Stimulated activated CD8-positive, alpha-beta memory T cell treated with anti-CD3 and anti-CD28 coated beads, Interleukin-2, amount 100 ng/mL, for 1 hour (primary cell): ENCODE data around the gene RNF123.

Source experiments
- DNase-seq, 2 donors: peaks; one replicate each; pipeline ENCODE4 v3.0.0-alpha.2; 2020; ENCODE audit warnings: low read depth in 2 of 2

RNF123 gene

DNA sequence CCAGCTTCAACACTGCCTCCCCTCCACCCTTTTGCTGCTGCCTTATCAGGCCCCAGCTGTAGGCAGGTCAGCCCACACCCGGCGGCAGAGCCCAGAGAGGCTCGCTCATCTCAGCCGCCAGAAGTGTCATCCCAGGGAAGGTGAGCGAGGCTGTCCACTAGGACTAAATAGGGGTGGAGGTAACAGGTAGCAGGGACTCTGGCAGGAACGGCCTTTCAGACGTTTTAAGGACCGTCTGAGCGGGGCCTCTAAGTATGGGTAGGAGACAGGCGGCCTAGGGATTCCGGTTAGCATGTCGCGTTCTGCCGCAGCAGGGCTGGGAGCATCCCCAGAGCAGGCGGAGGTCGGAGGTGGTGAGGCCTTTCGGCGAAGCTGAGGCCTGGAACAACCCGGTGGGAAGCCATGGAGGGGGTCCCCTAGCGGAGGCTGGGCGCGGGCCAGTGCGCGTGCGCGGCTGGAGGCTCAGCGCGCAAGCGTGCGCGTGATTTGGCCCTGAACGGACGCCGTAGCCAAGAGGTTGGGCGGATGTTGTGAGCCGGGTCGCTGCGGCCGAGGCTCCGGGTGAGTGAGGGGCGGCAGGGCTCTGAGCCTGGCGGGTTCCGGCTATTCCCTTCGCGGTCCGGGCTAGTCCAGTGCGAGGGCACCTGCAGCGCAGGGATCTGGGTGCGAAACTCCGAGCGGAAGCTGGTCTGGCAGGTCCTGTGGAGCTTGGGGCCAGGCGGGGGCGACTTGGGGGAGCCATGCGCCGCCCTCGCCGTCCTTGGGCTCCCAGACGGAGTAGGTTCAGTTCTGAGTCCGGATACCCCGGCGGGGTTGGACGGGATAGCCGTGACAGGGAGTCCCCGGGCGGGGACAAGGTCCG is at the start of gene RNF123, which contains the start of gene MST1:
Gene RNF123 (plus strand): TSS at position 512 of the 862 bp plus-strand sequence. CDS start 1,609 bp downstream, outside the sequence.
Gene MST1 (minus strand): TSS at position 429 of the 862 bp plus-strand sequence. CDS start 783 bp downstream, outside the sequence.
- DNase-seq, result peak; percentile 81 to 85

DNA sequence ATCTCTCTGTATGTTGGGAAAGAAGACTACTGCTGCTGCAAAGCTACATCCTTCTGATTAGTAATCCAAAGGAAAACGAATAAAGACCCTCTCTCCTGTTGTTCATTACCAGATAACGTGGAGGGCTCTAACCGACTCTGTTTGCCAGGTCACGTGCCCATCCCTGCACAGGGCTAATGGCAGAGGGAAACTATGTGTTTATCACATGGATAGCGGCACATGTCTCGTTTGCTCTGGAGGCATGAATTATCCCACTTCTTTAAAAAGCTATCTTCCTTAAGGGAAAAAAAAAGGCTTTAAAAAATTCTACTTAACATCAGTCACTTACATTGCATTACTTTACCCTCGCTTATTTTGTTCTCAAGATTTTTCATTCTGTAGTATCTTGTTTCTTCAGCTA is 48.1 kb upstream of the RNF123 start:
- DNase-seq, result no peak

DNA sequence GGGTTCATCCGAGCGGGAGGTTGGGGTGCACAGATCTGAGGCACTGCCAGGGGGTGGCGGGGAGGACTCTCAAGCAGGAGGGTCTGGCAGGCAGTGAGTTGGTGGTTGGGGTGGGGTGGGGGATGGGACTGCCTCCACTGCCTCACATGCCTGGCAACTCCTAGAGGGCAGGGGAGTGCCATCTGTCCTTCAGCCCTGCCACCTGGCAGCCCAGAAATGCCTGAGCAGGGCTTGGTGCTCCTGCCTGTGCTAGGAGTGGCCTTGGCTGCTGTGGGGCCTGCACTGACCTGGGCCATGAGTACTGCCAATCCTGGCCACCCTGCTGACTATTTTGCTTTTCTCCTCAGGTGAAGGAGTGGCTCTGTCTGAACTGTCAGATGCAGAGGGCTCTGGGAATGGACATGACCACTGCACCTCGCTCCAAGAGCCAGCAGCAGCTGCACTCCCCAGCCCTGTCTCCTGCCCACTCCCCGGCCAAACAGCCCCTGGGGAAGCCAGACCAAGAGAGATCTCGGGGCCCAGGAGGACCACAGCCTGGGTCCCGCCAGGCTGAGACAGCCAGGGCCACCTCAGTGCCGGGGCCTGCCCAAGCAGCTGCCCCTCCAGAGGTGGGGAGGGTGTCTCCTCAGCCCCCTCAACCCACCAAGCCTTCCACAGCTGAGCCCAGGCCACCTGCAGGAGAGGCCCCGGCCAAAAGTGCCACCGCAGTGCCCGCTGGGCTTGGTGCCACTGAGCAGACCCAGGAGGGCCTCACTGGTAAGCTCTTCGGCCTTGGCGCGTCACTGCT is 47.2 kb upstream of the RNF123 start:
- DNase-seq, result no peak

DNA sequence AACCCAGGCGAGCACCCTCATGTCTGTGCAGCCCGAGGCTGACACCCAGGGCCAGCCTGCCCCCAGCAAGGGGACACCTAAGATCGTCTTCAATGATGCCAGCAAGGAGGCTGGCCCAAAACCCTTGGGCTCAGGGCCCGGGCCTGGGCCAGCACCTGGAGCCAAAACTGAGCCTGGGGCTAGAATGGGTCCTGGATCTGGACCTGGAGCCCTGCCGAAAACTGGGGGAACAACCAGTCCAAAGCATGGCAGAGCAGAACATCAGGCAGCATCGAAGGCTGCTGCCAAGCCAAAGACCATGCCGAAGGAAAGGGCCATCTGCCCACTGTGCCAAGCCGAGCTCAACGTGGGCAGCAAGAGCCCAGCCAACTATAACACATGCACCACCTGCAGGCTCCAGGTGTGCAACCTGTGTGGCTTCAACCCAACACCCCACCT is 46.6 kb upstream of the RNF123 start:
- no peak for DNase-seq

DNA sequence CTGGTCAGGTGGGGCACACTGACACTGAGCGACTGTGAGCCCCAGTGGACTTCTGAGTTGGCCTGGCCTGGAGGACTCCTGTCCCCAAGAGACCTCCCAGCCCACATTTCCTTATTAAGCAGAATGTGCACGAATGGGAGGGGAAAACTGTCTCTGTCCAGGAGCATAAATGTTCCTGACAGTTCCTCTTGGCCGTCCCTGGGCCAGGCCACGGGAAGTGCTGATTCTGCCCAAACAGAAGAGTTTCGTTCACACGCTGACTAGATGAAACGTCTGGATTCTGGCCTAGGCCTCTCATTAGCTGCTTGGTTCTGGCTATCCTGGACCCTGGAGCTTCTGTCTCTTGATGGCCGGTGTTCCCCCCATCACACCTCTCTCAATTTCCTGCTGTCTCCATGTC is 44.7 kb upstream of the RNF123 start:
- DNase-seq, result no peak

DNA sequence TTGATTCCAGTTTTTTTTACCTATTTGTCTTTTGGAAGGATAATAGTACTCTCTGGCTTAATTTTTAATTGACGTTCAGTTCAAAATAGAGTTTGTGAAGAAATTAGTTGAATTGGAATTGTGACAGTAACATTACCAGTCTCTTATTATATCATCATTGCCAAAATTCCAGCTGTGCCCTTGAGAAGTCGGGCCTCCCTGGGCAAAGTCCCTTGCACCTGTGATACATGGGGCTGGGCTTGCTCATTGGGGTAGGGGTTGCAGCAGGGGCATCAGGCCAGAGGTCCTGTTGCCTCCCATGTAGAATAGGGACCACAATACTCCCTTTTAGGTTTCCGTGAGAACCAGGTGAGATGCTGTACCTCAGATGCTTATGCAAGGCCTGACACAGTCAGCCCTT is 43.1 kb upstream of the RNF123 start:
- no peak for DNase-seq

DNA sequence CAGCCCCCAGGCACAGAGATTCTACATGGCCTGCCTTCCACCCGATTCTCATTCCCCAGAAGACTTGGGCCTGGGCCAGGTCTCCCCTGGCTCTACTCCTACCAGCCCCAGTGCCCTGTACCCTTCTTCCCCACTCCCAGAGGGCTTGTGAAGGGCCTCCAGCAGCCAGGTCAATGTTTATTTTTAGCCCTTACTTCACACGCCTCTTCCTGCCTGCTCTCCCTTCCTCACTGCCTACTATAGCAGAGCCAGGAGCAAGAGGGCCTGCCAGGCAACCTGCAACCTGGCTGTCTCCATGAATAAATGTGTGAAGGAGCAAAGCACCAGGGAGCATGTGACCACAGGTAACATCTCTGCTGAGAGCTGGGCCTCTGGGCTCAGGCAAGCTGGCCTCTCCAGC is 41.6 kb upstream of the RNF123 start:
- DNase-seq, result no peak

DNA sequence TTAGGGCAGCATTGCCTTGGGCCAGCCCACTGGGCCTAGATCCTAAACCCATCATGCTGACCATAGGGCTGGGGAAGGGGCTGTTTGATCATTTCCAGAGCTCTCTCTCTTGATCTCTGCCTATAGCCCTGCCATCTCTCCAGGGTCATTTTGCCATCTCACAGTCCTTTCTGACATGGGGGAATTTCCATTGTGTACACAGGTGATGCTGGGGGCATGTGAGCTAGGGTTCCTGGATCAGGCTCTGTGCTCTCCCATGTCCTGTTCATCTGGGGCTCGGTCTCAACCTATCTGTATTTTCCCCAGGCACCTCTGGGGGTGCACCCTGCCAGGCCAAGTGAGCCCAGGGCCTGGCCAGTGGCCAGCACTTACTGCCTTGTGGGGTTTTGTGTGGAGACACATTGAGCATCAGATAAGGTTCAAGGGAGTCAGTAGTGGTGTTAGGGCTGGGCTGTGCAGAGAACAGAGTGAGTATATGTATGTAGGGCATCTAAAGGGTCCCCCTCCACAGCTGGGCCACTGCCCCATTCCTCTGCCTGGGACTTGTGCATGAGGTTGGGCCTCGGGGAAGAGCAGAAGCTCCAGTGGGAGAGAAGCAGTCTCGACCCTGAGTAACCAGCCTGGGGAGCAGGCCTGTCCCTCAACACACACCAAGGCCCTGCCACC is 40.9 kb upstream of the RNF123 start:
- DNase-seq, result no peak

DNA sequence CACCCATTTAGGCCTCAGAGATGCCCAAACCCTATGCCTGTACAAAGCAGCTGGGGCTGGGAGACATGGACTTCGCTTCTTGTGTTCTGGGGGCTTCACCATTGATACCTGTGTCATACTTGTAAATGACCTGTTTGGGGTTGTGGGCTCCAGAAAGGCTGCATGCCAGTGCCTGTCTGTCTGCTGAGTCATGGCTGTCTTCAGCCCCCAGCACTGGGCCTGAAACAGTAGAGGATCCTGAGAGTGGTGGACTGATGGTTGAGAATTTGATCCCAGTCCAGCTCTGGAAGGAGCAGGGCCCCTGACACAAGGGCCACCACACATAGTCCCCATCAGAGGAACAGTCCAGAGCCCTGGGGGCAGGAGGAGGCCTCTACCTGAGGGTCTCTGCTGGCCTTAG is 39.8 kb upstream of the RNF123 start:
- no peak for DNase-seq

DNA sequence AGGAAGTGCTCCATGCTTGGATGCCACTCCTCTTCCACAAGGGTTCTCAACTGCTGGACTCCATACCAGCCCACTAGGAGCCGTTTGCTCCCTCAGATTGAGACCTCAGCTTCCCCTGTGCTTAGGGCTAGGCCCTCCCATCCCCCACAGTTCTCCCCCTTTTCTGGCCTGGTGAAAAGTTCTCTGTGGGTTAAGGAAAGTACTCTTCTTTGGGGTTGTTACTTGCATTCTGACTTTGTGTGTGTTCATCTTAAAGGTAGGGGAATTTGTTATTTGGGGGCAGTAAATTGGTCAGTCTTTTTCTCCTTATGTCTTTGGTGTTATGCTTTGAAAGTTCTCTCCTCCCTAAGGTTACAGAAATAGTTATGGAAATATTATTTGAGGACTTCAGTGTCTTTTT is 39.2 kb upstream of the RNF123 start:
- no peak for DNase-seq

DNA sequence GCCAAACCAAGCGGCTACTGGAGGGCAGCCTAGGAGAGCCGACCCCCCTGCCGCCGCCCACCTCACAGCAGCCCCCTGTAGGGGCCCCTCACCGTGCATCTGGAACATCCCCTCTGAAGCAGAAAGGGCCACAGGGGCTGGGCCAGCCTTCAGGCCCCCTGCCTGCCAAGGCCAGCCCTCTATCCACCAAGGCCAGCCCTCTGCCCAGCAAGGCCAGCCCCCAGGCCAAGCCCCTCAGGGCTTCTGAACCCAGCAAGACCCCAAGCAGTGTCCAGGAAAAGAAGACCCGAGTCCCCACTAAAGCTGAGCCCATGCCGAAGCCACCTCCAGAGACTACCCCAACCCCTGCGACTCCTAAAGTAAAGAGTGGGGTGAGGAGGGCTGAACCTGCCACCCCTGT is 38.7 kb upstream of the RNF123 start:
- no peak for DNase-seq

DNA sequence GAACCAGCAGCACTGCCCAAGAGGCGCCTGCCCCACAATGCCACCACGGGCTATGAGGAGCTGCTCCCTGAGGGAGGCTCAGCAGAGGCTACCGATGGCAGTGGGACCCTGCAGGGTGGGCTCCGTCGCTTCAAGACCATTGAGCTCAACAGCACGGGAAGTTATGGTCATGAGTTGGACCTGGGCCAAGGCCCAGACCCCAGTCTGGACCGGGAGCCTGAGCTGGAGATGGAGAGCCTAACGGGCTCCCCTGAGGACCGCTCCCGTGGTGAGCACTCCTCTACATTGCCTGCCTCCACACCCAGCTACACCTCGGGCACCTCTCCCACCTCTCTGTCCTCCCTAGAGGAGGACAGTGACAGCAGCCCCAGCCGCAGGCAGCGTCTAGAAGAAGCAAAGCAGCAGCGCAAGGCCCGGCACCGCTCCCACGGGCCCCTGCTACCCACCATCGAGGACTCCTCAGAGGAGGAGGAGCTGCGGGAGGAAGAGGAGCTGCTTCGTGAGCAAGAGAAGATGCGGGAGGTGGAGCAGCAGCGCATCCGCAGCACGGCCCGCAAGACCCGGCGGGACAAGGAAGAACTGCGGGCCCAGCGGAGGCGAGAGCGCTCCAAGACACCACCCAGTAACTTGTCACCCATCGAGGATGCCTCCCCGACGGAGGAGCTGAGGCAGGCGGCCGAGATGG is 37.0 kb upstream of the RNF123 start:
- DNase-seq, result no peak

DNA sequence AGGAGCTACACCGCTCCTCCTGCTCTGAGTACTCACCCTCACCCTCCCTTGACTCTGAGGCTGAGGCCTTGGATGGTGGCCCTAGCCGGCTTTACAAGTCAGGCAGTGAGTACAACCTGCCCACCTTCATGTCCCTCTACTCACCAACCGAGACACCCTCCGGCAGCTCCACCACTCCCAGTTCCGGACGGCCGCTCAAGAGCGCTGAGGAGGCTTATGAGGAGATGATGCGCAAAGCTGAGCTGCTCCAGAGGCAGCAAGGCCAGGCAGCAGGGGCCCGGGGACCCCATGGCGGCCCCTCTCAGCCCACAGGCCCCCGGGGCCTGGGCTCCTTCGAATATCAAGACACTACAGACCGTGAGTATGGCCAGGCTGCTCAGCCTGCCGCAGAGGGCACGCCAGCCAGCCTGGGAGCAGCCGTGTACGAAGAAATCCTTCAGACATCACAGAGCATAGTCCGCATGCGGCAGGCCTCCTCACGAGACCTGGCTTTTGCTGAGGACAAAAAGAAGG is 36.4 kb upstream of the RNF123 start:
- DNase-seq, result no peak

DNA sequence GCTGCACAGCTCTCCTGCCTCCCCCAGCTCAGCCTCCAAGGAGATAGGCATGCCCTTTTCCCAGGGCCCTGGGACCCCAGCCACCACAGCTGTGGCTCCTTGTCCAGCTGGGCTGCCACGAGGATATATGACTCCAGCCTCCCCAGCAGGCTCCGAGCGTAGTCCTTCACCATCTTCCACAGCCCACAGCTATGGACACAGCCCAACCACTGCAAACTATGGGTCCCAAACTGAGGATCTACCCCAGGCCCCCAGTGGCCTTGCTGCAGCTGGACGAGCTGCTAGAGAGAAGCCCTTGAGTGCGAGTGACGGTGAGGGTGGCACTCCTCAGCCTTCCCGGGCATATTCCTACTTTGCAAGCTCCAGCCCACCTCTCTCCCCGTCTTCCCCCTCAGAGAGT is 35.7 kb upstream of the RNF123 start:
- no peak for DNase-seq

DNA sequence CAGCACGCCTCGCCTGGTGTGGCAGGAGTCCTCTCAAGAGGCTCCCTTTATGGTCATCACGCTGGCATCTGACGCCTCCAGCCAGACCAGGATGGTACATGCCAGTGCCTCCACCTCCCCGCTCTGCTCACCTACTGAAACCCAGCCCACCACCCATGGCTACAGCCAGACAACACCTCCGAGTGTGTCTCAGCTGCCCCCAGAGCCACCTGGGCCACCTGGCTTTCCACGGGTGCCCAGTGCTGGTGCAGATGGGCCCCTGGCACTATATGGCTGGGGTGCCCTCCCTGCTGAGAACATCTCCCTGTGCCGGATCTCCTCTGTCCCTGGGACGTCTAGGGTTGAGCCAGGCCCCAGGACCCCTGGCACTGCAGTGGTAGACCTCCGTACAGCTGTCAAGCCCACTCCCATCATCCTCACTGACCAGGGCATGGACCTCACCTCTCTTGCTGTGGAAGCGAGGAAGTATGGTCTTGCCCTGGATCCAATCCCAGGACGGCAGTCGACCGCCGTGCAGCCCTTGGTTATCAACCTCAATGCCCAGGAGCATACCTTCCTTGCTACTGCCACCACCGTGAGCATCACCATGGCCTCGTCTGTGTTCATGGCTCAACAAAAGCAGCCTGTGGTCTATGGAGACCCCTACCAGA is 35.1 kb upstream of the RNF123 start:
- DNase-seq, result no peak

DNA sequence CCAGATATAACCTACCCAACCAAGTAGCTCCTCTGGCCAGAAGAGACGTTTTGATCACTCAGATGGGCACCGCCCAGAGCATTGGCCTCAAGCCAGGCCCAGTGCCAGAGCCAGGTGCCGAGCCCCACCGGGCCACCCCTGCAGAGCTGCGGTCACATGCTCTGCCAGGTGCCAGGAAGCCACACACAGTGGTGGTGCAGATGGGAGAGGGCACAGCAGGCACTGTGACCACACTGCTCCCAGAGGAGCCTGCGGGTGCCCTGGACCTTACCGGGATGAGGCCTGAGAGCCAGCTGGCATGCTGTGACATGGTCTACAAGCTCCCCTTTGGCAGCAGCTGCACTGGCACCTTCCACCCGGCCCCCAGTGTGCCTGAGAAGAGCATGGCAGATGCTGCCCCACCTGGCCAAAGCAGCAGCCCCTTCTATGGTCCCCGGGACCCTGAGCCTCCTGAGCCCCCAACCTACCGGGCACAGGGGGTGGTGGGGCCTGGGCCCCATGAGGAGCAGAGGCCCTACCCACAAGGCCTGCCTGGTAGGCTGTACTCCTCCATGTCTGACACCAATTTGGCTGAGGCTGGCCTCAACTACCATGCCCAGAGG is 34.3 kb upstream of the RNF123 start:
- DNase-seq, result no peak

DNA sequence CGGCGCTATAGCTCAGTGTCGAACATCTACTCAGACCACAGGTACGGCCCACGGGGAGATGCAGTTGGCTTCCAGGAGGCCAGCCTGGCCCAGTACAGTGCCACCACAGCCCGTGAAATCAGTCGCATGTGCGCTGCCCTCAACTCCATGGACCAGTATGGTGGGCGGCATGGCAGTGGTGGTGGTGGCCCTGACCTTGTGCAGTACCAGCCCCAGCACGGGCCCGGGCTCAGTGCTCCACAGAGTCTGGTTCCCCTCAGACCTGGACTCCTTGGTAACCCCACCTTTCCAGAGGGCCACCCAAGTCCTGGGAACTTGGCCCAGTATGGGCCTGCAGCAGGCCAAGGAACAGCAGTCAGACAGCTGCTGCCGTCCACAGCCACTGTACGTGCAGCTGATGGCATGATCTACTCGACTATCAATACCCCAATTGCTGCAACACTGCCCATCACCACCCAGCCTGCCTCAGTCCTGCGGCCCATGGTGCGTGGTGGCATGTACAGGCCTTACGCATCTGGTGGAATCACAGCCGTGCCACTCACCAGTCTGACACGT is 33.5 kb upstream of the RNF123 start:
- no peak for DNase-seq

DNA sequence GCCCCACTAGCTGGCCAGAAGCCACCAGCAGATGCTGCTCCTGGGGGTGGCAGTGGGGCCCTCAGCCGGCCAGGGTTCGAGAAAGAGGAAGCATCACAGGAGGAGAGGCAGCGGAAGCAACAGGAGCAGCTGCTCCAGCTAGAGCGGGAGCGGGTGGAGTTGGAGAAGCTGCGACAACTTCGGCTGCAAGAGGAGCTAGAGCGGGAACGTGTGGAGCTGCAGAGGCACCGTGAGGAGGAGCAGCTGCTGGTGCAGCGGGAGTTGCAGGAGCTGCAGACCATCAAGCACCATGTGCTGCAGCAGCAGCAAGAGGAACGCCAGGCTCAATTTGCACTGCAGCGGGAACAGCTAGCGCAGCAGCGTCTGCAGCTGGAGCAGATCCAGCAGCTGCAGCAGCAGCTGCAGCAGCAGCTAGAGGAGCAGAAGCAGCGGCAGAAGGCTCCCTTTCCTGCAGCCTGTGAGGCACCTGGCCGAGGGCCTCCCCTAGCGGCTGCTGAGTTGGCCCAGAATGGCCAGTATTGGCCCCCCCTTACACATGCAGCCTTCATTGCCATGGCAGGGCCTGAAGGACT is 32.7 kb upstream of the RNF123 start:
- DNase-seq, result no peak

DNA sequence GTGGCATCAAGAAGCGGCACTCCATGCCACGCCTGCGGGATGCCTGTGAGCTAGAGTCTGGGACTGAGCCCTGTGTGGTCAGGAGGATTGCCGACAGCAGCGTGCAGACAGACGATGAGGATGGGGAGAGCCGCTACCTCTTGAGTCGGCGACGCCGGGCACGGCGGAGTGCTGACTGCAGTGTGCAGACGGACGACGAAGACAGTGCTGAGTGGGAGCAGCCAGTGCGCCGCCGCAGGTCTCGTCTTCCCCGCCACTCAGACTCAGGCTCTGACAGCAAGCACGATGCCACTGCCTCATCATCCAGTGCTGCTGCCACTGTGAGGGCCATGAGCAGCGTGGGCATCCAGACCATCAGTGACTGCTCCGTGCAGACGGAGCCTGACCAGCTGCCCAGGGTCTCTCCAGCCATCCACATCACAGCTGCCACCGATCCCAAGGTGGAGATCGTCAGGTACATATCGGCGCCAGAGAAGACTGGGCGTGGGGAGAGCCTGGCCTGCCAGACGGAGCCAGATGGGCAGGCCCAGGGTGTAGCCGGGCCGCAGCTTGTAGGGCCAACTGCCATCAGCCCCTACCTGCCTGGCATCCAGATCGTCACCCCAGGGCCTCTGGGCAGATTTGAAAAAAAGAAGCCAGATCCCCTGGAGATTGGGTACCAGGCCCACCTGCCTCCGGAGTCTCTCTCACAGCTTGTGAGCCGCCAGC is 32.0 kb upstream of the RNF123 start:
- DNase-seq, result no peak
